Vein endothelial cell (primary cell): ENCODE measurements around the gene UBQLN4. TPM values are rescaled to one million over a fixed set of nuclear protein-coding genes. Genes with fewer than 3 reads are reported as not detected.

Experiments used
- total RNA-seq: library from RNA; depleted of rRNA; stranded (reverse); fragments of >200 nt; gene quantifications from 2 replicates; pipeline ENCODE4 v1.2.3, GENCODE V29; 2012

The UBQLN4 gene
- total RNA-seq, result 30.4 and 33.1 TPM in 2 replicates

DNA sequence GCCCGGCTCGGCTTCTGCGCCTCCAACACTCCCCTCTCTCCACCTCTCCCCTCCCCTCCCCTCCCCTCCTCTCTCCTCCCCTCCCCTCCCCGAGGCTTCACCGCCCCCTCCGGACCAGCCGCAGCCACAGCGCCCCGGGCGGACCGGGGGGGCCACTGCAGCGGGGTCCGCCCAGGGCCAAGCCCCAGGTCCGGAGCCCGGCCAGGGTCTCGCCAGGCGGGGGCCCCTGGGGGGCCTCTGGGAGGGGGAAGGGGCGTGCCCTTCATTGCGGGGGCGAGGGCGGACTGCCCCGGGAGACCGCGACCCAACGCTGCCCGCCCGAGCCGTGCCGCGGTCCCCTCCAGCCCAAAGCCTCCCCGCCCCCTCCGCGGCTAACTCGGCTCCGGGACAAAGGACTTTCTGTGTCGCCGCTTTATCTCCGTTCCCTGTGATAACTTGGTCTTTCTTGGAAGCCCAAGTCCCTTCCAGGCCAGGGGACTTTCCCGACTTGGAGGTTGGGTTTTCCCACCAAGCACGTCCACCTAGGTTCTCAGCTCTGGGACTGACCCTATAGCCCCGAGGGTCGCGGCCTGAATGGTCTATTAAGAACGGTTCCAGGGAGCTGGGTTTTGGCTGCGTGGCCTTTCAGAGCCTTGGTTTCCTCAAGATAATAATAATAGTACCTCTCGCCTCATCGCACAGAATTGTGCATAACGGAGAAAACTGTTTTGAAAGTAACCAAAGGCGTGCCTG is at the start of gene UBQLN4:
TSS of gene UBQLN4 (minus strand) at position 31 of the 732 bp plus-strand sequence. CDS start 97 bp downstream, outside the sequence.

DNA sequence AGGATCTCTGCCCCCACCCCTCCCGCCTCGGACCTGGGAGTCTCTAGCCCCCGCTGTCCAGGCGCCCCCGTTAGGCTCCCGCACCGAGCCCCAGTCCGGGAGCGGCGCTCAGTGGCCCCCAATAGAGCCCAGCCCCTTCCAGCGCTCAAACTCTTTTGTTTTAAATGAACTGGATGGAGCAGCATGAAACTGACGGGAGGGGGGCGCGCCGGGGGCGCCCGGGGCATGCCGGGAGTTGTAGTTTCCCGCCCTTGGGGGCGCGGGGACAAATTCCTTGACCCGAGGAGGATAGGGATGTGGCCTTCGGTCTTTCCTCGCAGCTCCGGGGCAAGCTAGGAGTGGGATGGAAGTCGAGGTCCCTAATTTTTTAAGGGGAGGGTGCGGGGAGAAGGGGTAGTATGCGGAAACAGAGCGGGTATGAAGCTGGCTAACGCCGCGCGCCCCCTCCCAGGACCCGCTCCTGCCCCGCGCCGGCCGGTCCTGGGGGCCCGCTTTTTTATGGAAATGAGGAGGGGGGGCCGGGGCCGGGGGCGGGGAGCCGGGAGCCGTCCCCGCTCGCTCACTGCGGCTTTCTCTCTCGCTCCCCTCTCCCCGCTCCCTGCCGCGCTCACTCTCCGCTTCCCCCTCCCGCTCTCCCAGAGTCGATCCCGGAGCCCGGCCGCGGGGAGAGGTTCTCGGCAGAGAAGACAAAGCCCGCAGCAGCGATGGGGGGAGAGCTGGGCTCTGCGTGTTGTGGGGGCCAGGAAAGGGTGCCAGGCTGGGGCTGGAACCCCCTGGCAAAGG is 28.9 kb upstream of the UBQLN4 start, which contains the start of gene MEX3A:
TSS of gene MEX3A (minus strand) at position 157 of the 783 bp plus-strand sequence. CDS start 467 bp downstream, outside the sequence.

DNA sequence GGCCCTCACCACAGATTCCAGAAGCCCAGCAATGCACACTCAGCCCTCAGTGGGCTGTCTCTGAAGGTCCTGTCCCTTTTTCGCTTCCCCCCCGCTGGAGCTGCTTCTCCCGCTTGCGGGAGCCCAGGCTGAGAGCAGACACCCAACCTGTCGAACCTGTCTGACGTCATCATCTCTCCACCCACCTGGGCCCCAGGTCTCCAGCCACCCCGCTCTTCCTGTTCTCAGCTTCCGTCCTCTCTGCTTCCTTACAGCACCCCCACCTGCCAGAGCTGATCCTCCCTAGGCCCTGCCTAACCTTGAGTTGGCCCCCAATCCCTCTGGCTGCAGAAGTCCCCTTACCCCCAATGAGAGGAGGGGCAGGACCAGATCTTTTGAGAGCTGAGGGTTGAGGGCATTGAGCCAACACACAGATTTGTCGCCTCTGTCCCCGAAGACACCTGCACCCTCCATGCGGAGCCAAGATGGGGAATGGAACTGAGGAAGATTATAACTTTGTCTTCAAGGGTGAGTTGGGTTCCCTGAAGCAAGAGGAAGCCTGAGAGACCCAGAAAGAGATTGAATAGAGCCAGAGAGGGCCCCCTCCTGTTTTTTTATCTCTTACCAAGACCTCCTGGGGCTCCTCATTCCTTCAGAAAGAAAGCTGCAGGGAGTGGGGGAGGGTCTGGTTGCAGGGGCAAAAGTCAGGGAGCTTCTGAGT is 7.5 kb upstream of the UBQLN4 start, which contains the start of gene RAB25:
TSS of gene RAB25 (plus strand) at position 224 of the 700 bp plus-strand sequence. CDS start at position 465, 241 bp downstream.

DNA sequence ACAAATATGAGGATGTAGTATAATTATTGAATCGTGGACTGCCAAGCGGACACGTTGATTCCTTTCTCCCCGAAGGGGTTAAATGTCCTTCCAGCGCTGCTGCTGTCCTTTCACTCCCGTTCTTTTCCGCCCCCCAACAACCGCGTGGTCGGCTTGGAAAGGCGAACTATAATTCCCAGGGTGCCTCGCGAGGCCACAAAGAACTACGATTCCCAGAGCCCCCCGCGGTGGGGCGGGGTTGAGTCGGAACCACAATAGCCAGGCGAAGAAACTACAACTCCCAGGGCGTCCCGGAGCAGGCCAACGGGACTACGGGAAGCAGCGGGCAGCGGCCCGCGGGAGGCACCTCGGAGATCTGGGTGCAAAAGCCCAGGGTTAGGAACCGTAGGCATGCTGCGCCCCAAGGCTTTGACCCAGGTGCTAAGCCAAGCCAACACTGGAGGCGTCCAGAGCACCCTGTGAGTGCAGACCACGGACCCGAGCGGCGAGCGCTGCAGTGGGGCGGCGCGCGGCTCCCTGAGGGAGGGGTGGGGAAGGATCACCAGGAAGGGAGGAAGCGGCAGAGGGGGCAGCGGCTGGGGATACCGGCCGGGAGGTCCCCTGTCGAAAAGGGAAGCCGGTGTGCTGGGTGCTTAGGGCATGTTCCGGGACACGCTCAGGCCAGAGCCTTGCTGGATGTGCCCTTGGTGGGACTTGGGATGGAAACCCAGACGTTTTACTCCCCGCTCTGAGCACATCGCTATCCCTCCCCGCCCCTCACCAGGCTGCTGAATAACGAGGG is 1.1 kb upstream of the UBQLN4 start, which contains the start of gene LAMTOR2:
TSS of gene LAMTOR2 (plus strand) at position 283 of the 781 bp plus-strand sequence. CDS start at position 391, 108 bp downstream.

DNA sequence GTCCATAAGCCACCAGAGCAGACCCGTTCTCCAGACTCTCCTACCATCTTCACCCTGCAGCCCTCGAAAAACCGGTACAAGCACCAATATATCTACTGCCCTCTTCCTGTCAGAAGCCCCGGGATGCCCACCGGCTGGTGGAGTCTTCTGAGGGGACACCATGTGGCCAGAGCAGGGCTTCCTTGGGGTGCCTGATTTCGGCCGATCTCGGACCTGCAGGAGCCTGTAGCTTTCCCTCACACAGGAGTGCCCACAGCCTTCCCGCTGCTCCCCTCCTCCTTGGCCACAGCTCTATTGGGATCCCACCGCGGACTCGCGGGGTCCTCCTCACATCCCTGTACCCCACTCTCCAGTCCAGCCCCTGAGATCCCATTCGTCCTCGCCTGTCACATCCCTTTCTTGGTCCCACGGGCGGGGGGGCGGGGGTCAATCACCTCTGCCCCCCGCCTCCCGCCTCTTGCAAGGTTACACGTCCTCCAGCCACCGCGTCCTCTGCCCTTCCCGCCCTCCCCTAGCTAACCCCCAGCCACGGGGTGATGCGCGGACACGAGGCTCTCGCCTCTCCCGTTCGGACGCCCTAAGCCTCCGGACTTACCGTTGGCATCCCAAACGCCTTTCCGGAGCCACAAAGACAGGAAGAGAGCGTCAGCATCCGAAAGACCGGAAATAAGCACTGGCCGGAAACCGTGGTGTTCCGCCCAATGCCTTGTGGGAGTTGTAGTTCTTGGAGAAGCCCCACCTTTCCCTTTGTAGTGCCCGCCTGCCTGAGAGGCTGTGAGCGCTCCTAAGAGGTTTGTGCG is 33.1 kb downstream of the UBQLN4 start, which contains the start of gene SSR2:
TSS of gene SSR2 (minus strand) at position 659 of the 800 bp plus-strand sequence. CDS start 784 bp downstream, outside the sequence.

Other genes with a start within 250 kb of the UBQLN4 start
- 37.9 and 42.8 TPM in 2 replicates for gene GON4L, start 196.6 kb downstream of the UBQLN4 start, total RNA-seq
- 34.4 and 35.9 TPM in 2 replicates for gene SYT11, start 194.2 kb downstream of the UBQLN4 start, total RNA-seq
- gene RIT1, start 142.4 kb downstream of the UBQLN4 start, total RNA-seq, result 35.6 and 48.0 TPM in 2 replicates
- gene KHDC4, start 119.4 kb downstream of the UBQLN4 start, total RNA-seq, result 36.6 and 40.6 TPM in 2 replicates
- gene RXFP4, start 112.2 kb downstream of the UBQLN4 start, total RNA-seq, result not detected in 2 replicates
- 100 and 106 TPM in 2 replicates for gene ARHGEF2, start 75.3 kb downstream of the UBQLN4 start, total RNA-seq
- gene SSR2, start 32.8 kb downstream of the UBQLN4 start, total RNA-seq, result 605 and 637 TPM in 2 replicates
- gene LAMTOR2, start 984 bp upstream of the UBQLN4 start, total RNA-seq, result 43.7 and 70.9 TPM in 2 replicates
- gene RAB25, start 7.4 kb upstream of the UBQLN4 start, total RNA-seq, result not detected in 2 replicates
- gene MEX3A, start 28.7 kb upstream of the UBQLN4 start, total RNA-seq, result 15.8 and 19.9 TPM in 2 replicates
- gene LMNA, start 60.9 kb upstream of the UBQLN4 start, total RNA-seq, result 724 and 847 TPM in 2 replicates
- 0.29 and 0.65 TPM in 2 replicates for gene SEMA4A, start 99.8 kb upstream of the UBQLN4 start, total RNA-seq
- 18.3 and 21.3 TPM in 2 replicates for gene SLC25A44, start 140.3 kb upstream of the UBQLN4 start, total RNA-seq
- gene PMF1, start 159.2 kb upstream of the UBQLN4 start, total RNA-seq, result 51.9 and 54.3 TPM in 2 replicates
- 0.19 and 0.33 TPM in 2 replicates for gene BGLAP, start 188.4 kb upstream of the UBQLN4 start, total RNA-seq
- gene PAQR6, start 194.3 kb upstream of the UBQLN4 start, total RNA-seq, result 0.33 and 0.57 TPM in 2 replicates
- gene SMG5, start 229.0 kb upstream of the UBQLN4 start, total RNA-seq, result 72.8 and 73.3 TPM in 2 replicates
- gene TMEM79, start 230.5 kb upstream of the UBQLN4 start, total RNA-seq, result 0.98 and 1.9 TPM in 2 replicates
- 54.7 and 83.6 TPM in 2 replicates for gene GLMP, start 241.9 kb upstream of the UBQLN4 start, total RNA-seq
- 0.33 TPM in 1 of 2 replicates, not detected in the other for gene VHLL, start 245.5 kb upstream of the UBQLN4 start, total RNA-seq